ENCODE results near the gene ERAL1.
"Not testable (repeated sequence)": the region's sequence is repeated elsewhere in the genome, so short reads cannot be mapped to it uniquely, and the experiment has no call there.

DNA sequence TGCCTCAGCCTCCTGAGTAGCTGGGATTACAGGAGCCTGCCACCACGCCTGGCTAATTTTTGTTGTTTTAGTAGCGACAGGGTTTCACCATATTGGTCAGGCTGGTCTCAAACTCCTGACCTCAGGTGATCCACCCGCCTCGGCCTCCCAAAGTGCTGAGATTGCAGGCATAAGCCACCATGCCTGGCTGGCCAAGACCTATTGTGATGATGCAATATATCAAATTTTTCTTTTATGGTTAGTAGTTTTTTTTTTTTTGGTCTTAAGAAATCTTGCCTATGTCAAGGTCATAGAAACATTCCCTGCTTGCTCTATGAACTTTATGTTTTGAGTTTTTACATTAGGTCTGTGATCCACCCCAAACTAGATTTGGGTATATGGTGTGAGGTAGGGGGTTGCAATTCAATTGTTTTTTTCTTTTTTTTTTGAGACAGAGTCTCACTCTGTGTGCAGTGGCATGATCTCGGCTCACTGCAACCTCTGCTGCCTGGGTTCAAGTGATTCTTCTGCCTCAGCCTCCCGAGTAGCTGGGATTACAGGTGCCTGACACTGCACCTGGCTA, 22.4 kb downstream of the ERAL1 start:
- TF ChIP-seq, protein P1, sequence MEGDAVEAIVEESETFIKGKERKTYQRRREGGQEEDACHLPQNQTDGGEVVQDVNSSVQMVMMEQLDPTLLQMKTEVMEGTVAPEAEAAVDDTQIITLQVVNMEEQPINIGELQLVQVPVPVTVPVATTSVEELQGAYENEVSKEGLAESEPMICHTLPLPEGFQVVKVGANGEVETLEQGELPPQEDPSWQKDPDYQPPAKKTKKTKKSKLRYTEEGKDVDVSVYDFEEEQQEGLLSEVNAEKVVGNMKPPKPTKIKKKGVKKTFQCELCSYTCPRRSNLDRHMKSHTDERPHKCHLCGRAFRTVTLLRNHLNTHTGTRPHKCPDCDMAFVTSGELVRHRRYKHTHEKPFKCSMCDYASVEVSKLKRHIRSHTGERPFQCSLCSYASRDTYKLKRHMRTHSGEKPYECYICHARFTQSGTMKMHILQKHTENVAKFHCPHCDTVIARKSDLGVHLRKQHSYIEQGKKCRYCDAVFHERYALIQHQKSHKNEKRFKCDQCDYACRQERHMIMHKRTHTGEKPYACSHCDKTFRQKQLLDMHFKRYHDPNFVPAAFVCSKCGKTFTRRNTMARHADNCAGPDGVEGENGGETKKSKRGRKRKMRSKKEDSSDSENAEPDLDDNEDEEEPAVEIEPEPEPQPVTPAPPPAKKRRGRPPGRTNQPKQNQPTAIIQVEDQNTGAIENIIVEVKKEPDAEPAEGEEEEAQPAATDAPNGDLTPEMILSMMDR (IDR thresholded peaks at IDR 0.05): not testable (repeated sequence)
- TF ChIP-seq POLR2A (IDR thresholded peaks at IDR 0.05; ENCODE audit: low read depth); POLR2AphosphoS5 (IDR thresholded peaks at IDR 0.05): not testable (repeated sequence)

Data from esophagus muscularis mucosa (tissue), 3 donors.